ENCODE data around the gene ABCG2. TPM values are rescaled to one million over a fixed set of nuclear protein-coding genes. Genes with fewer than 3 reads are reported as not detected.

Gene ABCG2
- polyA plus RNA-seq, 1 of the 3 experiments (the other 2 are of a cell fraction), result 0.02 TPM

DNA sequence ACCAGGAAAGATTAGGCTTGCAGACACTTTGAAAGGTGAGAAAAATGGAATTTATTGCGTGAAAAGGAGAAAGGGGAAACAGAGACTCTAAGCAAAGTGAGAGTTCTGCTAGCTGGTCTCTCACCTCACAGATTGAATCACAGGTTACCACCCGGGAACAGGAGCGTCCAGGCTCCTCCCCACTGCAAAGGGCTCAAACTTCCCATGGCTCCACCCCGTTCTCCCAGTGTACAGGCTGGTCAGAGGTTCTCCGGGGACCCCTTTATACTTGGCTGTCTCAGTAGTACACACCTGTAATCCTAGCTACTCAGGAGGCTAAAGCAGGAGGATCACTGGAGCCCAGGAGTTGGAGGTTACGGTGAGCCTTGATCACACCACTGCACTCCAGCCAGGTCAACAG, 44.0 kb upstream of the ABCG2 start:
- no peak overlapping the region for H3K27ac ChIP-seq (ENCODE audit: low read depth in 2 of 2, low read length in 1 of 2)
- POLR2A ChIA-PET, result no interaction called here
- H4K20me1 ChIP-seq (ENCODE audit: insufficient read depth), result no peaks in the 10 kb centered on the region
- H2AFZ ChIP-seq (ENCODE audit: low read depth), result no peak overlapping the region
- TF ChIP-seq CHD2 (IDR thresholded peaks at IDR 0.05; ENCODE audit: low read length, partially characterized antibody) (no peak), ELF1 (IDR thresholded peaks at IDR 0.05) (no peak), SIN3A (IDR thresholded peaks at IDR 0.05; ENCODE audit: borderline replicate concordance, low read depth, low read length) (no peak), MXI1 (IDR thresholded peaks at IDR 0.05; ENCODE audit: low read depth, low read length) (no peak), JUND (IDR thresholded peaks at IDR 0.05) (no peak), TCF12 (IDR thresholded peaks at IDR 0.05) (no peak), YY1 (IDR thresholded peaks at IDR 0.05; ENCODE audit: low read depth) (no peak), GATA2 (CRISPR knock-in tag; IDR thresholded peaks at IDR 0.05) (no peak)
- TF ChIP-seq, protein P1, sequence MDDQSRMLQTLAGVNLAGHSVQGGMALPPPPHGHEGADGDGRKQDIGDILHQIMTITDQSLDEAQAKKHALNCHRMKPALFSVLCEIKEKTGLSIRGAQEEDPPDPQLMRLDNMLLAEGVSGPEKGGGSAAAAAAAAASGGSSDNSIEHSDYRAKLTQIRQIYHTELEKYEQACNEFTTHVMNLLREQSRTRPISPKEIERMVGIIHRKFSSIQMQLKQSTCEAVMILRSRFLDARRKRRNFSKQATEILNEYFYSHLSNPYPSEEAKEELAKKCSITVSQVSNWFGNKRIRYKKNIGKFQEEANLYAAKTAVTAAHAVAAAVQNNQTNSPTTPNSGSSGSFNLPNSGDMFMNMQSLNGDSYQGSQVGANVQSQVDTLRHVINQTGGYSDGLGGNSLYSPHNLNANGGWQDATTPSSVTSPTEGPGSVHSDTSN (IDR thresholded peaks at IDR 0.05), result no peak
- TF ChIP-seq, protein P2, sequence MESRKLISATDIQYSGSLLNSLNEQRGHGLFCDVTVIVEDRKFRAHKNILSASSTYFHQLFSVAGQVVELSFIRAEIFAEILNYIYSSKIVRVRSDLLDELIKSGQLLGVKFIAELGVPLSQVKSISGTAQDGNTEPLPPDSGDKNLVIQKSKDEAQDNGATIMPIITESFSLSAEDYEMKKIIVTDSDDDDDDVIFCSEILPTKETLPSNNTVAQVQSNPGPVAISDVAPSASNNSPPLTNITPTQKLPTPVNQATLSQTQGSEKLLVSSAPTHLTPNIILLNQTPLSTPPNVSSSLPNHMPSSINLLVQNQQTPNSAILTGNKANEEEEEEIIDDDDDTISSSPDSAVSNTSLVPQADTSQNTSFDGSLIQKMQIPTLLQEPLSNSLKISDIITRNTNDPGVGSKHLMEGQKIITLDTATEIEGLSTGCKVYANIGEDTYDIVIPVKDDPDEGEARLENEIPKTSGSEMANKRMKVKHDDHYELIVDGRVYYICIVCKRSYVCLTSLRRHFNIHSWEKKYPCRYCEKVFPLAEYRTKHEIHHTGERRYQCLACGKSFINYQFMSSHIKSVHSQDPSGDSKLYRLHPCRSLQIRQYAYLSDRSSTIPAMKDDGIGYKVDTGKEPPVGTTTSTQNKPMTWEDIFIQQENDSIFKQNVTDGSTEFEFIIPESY (IDR thresholded peaks at IDR 0.05; ENCODE audit: borderline replicate concordance, low read depth), result no peak
- TF ChIP-seq, protein P3, sequence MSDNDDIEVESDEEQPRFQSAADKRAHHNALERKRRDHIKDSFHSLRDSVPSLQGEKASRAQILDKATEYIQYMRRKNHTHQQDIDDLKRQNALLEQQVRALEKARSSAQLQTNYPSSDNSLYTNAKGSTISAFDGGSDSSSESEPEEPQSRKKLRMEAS (IDR thresholded peaks at IDR 0.05; ENCODE audit: low read depth), result no peak
- DNase-seq, result no peak
- no peak overlapping the region for H3K4me3 ChIP-seq (ENCODE audit: low read depth in 2 of 2, low read length in 1 of 2)
- no peaks in the 10 kb centered on the region for H3K4me1 ChIP-seq (ENCODE audit: control insufficient read depth in 1 of 2, insufficient read depth in 2 of 2, low read depth in 1 of 2, low read length in 1 of 2)
- CTCF ChIA-PET, result interaction anchor here (1.4 to 2.1 kb wide), 3 partner anchors 9 to 169 kb away, joined by 4 to 19 read pairs (median 12); no protein-coding TSS in a partner anchor
- 64% methylated on average over 4 of the region's 6 CpGs for WGBS (ENCODE audit: low lambda C conversion rate)
- H3K9ac ChIP-seq, result no peak overlapping the region
- H3K36me3 ChIP-seq (replicated peaks in 1 of 2; ENCODE audit: control insufficient read depth in 1 of 2, insufficient read depth in 2 of 2, low read length in 1 of 2), result no peaks in the 10 kb centered on the region
- H3K27me3 ChIP-seq (ENCODE audit: insufficient read depth), result no peaks in the 10 kb centered on the region
- H3F3A ChIP-seq (replicated peaks; ENCODE audit: insufficient read depth), result no peaks in the 10 kb centered on the region
- H3K9me2 ChIP-seq, result no peaks in the 10 kb centered on the region
- no peaks in the 10 kb centered on the region for H3K9me3 ChIP-seq
- no peak overlapping the region for H3K4me2 ChIP-seq
- no peaks in the 10 kb centered on the region for H3K79me2 ChIP-seq (ENCODE audit: insufficient read depth)

DNA sequence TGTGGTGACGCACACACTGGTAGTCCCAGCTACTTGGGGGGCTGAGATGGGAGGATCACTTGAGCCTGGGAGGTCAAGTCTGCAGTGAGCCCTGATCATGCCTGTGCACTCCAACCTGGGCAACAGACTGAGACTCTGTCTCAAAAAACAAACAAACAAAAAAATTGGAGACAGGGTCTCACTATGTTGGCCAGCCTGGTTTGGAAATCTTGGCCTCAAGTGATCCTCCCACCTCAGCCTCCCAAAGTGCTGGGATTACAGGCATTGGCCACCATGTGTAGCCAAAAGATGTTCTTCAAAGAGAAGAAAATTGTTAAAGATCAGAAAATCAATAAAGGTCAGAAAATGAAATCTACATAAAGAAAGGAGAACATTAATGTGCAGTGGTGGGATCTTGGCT, 41.7 kb upstream of the ABCG2 start:
- CTCF ChIA-PET, result interaction anchor here (2.1 kb wide), 1 partner anchor 11 kb away, joined by 19 read pairs; no protein-coding TSS in a partner anchor
- no peak for TF ChIP-seq RAD21 (IDR thresholded peaks at IDR 0.05; ENCODE audit: low read length)
- TF ChIP-seq RXRA (IDR thresholded peaks at IDR 0.05; ENCODE audit: borderline replicate concordance, low read depth), result no peak
- TF ChIP-seq, protein P4, sequence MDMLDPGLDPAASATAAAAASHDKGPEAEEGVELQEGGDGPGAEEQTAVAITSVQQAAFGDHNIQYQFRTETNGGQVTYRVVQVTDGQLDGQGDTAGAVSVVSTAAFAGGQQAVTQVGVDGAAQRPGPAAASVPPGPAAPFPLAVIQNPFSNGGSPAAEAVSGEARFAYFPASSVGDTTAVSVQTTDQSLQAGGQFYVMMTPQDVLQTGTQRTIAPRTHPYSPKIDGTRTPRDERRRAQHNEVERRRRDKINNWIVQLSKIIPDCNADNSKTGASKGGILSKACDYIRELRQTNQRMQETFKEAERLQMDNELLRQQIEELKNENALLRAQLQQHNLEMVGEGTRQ (IDR thresholded peaks at IDR 0.05; ENCODE audit: borderline replicate concordance, low read depth, low read length), result no peak
- TF ChIP-seq, protein P5, sequence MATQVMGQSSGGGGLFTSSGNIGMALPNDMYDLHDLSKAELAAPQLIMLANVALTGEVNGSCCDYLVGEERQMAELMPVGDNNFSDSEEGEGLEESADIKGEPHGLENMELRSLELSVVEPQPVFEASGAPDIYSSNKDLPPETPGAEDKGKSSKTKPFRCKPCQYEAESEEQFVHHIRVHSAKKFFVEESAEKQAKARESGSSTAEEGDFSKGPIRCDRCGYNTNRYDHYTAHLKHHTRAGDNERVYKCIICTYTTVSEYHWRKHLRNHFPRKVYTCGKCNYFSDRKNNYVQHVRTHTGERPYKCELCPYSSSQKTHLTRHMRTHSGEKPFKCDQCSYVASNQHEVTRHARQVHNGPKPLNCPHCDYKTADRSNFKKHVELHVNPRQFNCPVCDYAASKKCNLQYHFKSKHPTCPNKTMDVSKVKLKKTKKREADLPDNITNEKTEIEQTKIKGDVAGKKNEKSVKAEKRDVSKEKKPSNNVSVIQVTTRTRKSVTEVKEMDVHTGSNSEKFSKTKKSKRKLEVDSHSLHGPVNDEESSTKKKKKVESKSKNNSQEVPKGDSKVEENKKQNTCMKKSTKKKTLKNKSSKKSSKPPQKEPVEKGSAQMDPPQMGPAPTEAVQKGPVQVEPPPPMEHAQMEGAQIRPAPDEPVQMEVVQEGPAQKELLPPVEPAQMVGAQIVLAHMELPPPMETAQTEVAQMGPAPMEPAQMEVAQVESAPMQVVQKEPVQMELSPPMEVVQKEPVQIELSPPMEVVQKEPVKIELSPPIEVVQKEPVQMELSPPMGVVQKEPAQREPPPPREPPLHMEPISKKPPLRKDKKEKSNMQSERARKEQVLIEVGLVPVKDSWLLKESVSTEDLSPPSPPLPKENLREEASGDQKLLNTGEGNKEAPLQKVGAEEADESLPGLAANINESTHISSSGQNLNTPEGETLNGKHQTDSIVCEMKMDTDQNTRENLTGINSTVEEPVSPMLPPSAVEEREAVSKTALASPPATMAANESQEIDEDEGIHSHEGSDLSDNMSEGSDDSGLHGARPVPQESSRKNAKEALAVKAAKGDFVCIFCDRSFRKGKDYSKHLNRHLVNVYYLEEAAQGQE (IDR thresholded peaks at IDR 0.05; ENCODE audit: low read depth, low read length), result no peak
- TF ChIP-seq SIN3A (IDR thresholded peaks at IDR 0.05; ENCODE audit: borderline replicate concordance, low read depth, low read length), result no peak
- no peak for TF ChIP-seq TAF1 (IDR thresholded peaks at IDR 0.05; ENCODE audit: borderline replicate concordance, low read depth, low read length)
- no peak for TF ChIP-seq YY1 (IDR thresholded peaks at IDR 0.05; ENCODE audit: low read depth)
- TF ChIP-seq, protein P3 (IDR thresholded peaks at IDR 0.05; ENCODE audit: low read depth), result no peak
- no peak for TF ChIP-seq NRF1 (IDR thresholded peaks at IDR 0.05; ENCODE audit: low read depth, low read length)
- no peak for TF ChIP-seq MEF2A (IDR thresholded peaks at IDR 0.05; ENCODE audit: borderline replicate concordance, low read depth)
- no peak for TF ChIP-seq NFIC (IDR thresholded peaks at IDR 0.05; ENCODE audit: borderline replicate concordance)
- no peak for TF ChIP-seq GATA2 (CRISPR knock-in tag; IDR thresholded peaks at IDR 0.05)
- TF ChIP-seq RCOR1 (IDR thresholded peaks at IDR 0.05; ENCODE audit: low read length), result no peak
- no peak for TF ChIP-seq RFX5 (IDR thresholded peaks at IDR 0.05; ENCODE audit: low read length)
- no peak for TF ChIP-seq MXI1 (IDR thresholded peaks at IDR 0.05; ENCODE audit: low read depth, low read length)

More for the DNA sequence above, 41.7 kb upstream of the ABCG2 start:
- no peak for DNase-seq
- no peak overlapping the region for H3K27ac ChIP-seq (ENCODE audit: low read depth in 2 of 2, low read length in 1 of 2)
- no peak overlapping the region for H3K4me3 ChIP-seq (ENCODE audit: low read depth in 2 of 2, low read length in 1 of 2)
- no peaks in the 10 kb centered on the region for H3K36me3 ChIP-seq (replicated peaks in 1 of 2; ENCODE audit: control insufficient read depth in 1 of 2, insufficient read depth in 2 of 2, low read length in 1 of 2)
- H2AFZ ChIP-seq (ENCODE audit: low read depth), result no peak overlapping the region
- H3K9me2 ChIP-seq, result no peaks in the 10 kb centered on the region
- POLR2A ChIA-PET, result no interaction called here
- no peak overlapping the region for H3K4me2 ChIP-seq
- no peaks in the 10 kb centered on the region; a peak in 1 of 4 replicates for H3K4me1 ChIP-seq (ENCODE audit: control insufficient read depth in 1 of 2, insufficient read depth in 2 of 2, low read depth in 1 of 2, low read length in 1 of 2)
- H3K9me3 ChIP-seq, result no peaks in the 10 kb centered on the region
- no peaks in the 10 kb centered on the region for H3K27me3 ChIP-seq (ENCODE audit: insufficient read depth)
- H3K79me2 ChIP-seq (ENCODE audit: insufficient read depth), result no peaks in the 10 kb centered on the region
- no peaks in the 10 kb centered on the region for H3F3A ChIP-seq (replicated peaks; ENCODE audit: insufficient read depth)
- 86% methylated on average over 1 of the region's 1 CpG for WGBS (ENCODE audit: low lambda C conversion rate)
- H4K20me1 ChIP-seq (ENCODE audit: insufficient read depth), result no peaks in the 10 kb centered on the region
- H3K9ac ChIP-seq, result no peak overlapping the region
